AG20443 (cell line): ENCODE measurements around the gene HOXA7.

Experiments
- DNase-seq: peaks from one replicate; pipeline ENCODE4 v3.0.0; 2012; ENCODE audit warnings: low spot score, mixed read lengths

The HOXA7 gene

DNA sequence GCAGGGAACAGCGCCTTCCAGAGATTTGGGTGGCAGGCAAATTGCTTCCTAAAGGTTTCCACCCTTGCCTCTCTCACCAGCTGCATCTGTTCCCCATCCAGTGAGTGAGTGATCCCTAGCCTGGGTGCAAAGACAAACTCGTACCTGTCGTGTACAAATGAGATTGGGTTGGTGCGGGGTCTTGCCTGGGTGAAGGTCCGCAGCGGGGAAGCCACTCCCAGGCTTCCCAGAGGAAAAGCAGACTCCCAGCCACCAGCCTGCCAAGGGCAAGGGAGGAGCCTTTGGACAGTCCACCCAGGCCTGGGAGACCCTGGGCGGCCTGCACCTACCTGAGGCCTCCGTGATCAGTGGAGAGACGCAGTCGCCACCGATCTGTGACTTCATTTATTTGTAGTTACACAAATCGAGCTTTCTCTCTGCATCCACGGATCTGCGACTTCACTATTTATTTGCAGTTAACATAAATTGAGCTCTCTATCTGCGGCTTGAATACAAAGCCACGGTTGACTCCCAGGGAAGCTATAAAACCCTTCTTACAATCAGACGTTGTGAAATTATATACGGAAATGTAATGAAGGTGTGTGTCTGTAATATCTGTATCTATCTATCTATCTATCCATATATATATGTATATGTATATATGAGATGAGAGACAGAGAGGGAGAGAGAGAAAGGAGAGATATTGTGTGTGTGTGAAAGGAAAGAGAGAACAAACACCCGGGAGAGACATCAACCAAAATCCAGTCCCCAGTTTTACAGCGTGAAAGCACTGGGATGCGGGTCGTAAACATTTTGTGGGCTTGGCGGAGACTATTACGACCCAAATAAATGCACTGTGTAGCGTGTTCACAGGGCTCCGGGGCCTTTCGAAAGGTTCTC lies 3.0 kb upstream of the HOXA7 start:
- DNase-seq: no peak

DNA sequence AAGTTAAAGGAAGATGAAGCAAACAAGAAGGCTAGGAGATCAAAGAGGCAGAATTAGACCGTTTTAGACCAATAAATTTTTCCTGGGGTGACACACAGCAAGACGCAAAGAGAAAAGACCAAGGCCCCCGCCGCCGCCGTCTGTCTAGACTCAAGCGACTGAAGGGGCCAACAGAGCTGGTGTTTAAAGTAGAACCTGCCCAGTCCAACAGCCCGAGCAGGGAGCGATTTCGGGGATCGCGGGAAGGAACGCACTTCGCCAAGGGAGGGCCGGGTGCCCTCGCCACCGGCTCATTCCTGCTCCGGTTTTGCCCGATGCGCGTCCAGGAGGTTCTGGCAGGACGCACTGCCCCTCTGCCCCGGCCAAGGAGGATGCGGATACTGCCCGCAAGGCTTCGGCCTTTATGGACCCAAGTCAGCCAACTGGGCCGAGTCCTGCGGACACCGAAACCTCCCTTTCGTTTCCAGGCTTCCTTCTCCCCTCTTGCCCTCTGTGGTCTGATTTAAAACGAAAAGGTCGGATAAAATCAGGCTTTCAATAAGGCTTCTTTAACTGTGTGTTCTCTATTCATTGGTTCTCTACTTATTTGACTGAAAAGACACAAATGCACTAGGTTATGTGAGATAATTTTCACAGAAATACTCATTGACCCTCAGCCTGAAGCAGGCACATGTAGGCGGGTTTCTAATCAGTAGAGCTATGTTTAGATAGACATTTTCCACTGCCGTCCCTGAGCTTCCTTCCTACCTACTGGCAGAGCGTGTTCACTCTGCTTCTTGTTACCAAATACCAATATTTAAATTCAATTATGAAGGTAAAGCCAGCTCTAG lies 2.2 kb upstream of the HOXA7 start:
- DNase-seq: no peak

DNA sequence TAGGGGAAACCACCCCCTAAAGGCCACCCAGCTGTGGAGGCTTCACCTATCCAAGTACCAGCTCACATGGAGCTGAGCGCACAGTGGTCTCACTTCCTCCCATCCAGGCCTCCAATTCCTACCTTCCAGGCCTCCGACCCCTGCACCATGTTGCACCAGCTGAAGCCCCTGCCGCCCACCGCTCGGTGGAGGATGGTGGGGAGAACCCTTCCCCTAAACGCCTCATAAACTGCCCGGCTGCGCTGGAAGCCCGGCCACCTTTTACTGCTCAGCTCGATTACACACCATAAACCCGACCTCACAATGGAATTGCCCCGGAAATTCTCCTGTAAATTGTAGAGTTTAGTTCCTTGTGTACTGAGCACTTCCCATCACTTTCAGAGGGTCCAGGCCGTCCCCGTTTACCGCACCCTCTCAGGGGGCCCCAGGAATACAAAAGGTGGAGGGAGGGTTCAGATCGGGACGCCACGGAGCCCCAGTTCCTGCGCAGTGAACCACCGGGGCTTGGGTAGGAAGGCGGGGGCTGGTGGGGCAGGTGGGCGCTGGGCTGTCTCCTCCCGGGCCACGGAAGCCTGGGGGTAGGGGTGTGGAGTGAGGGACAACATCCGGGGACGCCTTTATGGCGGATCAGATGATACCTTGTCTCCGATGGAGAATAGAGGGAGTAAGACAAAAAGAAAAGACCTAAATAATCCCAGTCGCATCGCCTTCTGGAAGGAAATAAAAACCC lies 1.4 kb upstream of the HOXA7 start:
- no peak for DNase-seq

DNA sequence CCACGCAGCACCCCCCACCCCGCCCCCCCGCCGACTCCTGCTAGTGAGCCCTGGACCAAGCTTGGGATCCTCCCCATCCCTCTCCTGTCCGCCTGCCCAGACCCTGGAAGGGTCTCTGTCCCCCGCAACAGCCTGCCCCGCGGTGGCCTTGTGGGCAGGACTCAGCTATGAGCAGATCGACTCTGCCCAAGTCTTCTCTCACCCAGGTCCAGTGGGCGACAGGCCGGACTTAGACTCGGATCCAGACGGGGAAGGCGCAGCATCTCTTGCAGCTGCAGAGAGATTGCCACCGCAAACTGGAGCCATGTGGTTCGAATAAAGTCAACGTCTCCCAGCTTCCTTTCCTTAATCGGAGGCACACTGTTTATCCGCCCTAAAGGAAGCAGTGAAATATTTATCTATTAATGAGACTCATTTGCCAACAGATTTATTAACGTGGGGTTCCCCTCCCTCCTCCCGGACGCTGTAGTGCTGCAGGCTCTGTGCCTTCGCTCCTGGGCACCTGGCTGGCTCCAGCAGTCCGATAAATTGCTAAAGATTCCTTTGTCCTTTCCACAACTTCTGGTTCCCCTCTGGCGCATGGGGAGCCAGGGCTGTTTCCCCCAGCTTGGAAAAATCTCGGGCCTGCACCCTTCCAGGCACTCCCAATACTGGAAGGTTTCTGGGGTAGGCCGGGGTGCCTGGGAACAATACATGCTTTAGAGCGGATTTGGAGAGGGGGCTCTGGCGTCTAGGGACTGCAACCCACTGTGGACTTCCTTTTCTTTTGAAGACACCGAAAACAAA lies 634 bp upstream of the HOXA7 start:
- peak; percentile 23 for DNase-seq

DNA sequence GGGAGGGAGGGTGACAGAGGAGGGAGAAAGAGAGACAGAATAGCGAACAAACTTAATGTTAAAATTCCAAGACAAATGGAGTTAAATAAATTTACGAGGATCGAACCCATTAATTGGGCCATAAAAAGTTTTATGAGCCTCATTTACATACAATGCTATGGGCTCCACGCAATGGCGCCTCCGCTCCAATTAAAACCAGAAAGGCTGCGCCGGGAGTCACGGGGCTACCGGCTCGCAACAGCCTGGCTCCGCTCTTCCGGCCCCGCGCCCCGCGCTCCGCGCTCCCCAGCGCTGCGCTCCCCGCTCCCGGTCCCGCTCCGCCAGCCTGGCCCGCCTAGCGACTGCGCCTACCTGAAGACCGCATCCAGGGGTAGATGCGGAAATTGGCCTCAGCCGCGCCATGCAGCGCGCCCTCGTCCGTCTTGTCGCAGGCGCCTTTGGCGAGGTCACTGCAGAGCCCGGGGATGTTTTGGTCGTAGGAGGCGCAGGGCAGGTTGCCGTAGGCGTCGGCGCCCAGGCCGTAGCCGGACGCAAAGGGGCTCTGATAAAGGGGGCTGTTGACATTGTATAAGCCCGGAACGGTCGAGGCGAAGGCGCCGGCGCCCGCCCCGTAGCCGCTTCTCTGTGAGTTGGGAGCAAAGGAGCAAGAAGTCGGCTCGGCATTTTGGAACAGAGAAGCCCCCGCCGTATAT lies 513 bp downstream of the HOXA7 start:
- DNase-seq: peak; percentile 61

DNA sequence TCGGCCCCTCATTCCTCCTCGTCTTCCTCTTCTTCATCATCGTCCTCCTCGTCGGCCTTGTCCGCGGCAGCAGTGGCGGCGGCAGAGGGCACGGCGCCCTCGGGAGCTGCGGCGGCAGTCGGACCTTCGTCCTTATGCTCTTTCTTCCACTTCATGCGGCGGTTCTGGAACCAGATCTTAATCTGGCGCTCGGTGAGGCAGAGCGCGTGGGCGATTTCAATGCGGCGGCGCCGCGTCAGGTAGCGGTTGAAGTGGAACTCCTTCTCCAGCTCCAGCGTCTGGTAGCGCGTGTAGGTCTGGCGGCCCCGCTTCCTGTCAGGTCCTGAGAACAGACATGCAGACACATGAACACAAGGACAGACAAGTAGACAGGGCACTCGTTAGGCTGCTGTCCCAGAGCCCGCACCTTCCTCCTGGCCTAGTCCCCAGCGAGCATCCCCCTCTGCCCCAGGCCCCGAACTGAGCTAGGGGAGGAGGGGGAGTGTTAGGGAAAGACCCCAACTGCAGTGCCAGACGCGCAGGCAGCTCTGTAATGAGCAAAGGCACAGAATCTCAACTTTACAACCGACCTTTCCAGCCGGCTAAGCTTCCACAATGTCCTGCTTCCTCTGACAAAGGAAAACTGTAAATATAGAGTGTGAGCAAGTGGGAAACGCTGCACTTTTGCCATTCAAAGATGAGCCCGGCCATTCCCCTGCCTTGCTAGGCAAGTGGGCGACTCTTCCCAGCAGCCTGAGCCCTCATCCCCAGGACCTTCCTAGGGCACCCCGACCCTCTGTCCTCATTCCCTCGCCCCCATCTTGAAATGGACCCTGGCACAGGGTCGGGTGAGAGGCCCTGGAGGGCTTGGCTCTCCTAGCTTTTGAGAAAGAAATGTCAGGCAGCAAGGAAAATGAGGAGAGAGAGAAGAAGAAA lies 1.3 kb downstream of the HOXA7 start:
- no peak for DNase-seq

DNA sequence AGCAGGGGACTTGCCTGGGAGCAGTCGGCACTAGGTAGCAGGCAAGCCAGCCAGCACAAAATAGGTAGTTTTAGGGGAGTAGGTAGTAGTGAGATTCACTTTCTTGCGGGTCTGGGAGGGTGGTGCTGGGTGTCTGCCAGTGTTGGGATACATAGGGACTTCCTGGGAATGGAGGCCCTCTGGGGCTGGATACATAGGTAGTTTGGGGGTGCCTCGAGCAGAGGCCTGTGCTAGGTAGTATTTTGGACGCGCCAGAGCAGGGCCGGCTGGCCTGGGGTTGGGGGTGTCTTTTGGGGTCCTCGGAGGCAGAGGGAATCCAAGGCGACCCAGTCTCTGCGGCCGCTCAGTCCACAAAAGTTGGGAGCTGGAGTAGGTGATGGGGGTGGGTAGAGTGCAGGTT lies 2.1 kb downstream of the HOXA7 start:
- no peak for DNase-seq

DNA sequence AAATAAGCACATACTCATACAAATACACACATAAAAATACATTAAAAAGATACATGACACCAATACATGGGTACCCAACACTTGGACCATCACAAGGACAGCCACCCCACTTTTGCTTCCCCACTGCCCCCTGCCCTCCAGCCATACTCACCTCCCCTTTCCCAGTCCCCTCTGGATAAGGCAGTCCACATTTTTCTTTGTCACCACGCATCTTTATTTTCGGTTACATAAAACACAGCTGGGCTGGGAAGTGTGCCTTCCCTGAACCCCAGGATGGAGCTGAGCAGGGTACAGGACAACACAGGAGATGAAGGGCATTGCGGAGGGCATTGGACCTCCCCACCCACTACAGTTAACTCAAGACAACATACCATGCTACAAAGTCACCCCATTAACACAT lies 2.9 kb downstream of the HOXA7 start:
- DNase-seq: no peak

DNA sequence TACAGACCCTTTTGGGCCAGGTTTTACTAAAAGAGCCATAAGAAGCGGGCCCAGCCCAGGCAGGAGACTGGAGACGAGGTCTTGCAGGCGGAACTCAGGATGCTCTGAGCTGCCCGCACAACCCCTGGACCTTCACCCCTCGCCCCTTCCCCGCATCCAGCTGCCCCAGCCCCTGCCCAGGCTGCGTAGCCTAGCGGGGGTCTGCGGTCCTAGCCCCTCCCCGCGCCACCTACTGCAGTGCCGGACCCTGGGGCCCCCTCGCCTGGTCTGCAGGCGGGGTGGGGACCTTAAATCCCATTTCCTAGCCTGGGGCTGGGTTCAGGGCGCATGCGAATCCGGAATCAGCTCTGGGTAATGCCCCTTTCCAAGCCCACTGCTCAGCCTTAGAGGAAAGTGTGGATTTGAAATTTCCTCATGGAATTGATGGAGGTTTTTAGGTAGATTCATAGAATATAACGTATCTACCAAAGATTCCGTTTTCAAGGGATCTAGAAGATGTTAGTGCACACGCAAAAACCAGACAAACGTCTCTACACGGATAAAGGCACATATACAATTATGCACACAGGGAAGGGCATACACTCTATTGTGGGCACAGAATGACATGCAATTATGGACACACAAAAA lies 3.5 kb downstream of the HOXA7 start:
- no peak for DNase-seq

DNA sequence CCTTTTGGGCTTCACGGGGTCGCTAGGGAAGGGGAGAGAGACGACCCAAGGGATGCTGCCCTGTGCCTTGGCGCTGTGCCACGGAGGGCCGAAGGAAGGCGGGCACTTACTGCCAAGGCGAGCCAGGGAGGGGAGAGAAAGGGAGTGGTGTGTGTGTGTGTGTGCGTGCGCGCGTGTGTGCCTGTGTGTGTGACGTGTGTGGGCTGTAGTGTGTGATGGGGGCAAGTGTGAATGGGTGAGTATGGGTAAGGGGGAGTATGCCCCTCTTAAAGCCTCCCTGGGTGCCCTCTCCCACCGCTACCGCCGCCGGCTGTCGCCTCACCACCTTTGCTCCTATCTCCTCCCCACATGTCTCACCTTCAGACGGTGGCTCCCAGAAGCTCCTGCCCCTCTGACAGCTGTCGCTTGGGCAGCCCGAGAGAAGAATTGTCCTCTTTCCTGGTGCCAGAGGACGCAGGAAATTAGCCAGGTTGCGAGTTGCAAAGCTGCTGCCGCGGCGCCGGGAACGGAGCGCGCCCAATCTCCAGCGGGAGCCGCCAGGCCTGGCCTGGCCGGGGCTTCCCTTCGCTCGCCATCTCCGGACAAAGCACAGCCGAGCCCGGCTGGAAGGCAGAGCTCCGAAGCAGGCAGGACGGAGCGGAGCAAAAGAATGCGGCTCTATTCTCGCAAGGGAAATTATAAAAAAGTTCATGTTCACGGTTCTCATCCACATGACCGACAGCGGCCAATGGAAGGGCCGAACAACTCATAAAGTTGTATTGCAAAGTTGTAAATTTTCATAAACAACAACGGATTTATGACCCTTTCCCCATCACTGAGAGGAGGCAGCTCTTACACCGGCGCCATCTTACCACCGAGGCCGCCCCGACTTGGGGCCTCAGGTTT lies 4.3 kb downstream of the HOXA7 start, which contains the start of gene HOXA3:
Gene HOXA3, minus strand, starts transcription at position 653 of the 885 bp plus-strand sequence. CDS start 41,943 bp downstream, outside the sequence.
- DNase-seq: peak; percentile 66

DNA sequence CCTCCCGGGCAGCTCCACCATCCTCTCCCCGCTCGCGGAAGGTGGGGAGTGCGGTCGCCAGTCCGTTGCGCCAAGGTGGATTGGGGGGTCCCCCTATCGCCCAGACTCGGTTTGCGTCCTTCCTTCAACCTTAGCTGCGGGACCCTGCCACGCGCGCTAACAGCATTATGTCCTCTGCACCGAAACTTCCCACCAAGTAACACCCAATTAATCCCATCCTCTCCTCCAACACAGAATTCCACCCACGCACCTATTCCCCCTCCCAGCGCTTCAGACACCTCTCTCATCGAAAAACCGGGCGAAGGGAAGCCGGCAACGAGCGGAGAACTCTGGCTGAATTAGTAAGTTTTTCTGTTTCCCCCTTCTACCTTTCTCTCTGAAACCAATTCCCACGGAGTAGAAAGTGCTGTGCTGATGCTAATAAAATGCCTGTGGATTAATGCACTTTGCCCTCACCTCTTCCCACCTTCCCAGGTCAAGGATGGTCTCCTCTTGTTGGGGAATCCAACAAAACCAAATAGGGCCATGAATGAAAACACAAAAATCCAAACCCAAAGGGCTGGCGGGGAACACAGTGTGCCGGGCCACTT lies 5.0 kb downstream of the HOXA7 start:
- DNase-seq: no peak

DNA sequence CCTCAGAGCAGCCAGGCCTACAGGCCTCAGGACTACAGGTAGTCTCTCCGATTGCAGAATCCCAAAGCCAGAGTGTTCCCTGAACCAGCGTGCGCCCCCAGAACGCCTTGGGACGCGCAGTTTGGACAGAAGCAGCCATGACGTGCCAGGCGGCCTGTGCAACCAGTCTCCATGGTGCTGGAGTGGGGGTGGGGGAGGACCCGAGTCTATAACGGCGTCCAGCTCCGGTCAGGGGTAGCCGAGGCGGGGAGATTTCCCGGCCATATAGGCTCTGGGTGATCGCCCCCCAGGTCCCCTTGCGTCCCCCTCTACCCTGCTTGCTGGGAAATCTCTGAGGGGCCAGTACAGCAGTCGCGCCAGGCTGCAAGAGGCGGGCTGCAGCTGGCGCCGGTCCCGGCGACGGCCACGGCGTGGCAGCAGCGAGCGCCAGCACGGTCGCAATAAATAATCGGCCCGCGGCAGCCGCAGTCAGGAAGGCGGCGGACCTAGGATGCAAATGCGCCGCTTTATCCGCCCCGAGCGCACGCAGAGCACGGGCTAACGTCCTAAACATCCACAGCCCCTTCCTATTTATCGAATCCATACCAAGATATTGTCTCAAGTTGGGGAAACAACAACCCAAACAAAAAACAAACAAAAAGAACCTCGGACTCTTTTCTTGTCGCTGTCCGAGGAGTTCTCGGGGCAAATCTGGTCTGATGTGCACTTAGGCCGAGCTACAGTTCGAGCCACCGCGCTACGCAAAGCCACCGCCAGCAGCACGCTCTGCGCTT lies 5.7 kb downstream of the HOXA7 start:
- DNase-seq: peak; percentile 92

DNA sequence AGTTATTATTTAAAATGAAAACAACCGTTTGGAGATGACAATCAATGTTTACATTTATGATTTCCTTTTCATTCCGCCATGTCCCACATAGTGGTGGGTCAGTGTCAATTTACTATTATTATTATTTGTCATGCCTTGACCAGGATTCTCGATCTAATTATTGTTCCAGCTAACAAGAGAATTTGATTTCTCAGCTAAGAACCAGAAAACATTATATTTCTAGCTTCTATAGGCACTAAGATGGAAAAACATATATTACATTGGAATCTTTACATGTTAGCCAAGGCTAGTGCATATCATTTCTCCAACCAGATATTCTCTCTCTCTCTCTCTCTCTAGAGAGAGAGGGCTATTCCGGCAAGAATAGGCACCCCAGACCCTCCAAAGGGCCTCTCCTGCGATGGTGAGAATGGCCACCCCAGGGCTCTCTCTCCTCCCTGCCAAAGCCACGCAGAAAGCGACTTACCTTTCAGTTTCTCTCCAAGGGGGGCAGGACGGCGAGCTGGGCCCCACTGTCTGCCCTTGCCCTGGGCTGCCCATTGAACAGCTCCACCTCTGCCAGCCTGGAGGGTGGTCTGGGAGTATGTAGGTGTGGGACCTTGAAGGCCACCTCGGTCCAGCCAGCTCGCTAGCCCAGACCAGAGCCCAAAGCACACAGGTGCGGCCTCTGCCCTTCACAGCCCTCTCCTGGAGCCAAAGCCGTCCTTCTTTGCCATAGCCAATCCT lies 6.5 kb downstream of the HOXA7 start:
- DNase-seq: no peak

DNA sequence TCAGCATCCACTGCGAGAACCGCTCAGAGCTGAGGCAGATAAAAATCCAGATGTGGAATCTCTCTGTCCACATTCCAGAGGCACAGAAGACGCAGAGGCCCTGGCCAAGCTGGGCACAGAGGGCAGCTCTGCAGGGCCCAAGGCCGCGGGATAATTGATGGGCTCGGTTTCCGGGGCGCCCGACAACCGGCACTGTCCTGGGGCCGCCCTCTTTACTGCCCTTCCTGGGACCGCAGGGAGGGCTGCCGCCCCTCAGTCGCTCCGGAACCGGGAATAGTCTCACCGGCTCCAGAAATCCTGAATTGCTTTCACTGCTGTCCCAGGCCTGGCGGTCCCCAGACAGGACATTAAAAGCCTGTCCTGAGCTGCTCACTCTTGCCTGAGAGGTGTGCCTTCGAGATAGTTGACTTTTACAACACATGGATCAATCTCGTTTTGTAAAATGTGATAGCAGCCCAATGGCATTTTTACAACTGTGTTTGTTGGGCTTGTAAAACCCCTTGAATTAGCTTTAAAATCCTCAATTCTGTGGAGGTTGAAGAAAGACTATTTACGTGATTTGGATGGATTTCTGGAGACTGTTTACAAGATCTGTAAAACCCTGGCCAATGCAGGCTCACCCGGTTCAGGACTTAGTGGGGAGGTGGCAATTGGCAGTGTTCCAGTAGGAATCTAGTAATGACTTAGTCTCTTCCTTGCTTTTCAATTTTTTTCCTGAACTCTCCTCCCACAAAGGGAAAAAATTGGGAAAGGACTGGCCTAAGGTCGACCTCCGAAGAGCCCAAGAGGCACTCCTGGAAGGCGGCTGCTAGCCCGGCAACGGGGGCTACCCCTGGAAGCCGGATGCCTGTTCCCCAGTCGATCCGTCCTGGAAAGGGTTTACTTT lies 7.5 kb downstream of the HOXA7 start:
- DNase-seq: peak; percentile 33

DNA sequence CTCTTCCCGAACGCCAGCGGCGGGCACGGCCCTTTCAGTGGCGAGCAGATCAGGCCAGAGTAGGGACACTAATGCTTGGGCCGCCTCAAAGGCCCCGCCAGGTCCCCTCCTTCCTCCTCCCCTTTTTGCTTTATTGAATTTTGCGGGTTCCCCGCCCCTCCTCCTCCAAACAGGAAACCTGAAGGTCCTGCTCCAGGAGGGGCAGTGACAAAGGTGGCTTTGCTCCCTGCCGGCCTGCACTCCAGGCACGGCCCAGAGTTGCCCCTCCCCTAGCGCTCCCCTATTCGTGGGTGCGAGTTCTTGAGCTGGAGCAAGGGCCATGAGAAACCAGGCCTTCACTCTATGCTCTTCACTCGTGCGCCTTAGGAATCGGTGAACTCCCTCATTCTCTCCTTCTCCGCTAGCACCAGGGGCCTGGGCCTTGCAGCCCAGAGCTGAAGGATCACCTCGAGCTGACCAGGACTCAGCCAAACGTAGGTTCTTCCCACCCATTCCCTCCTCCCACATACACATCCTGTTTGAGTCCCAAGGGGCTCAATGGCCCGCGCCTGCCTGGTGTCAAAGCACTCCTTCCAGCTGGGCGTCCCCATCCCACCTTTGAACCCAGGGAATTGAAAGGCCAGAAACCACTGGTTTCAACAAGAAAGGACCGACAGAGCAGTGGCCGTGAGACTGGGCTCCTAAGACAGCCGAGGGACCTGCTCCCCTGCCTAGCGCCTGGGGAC lies 8.3 kb downstream of the HOXA7 start:
- peak; percentile 45 for DNase-seq
